HG02763 (cell line): ENCODE results near the gene MPZL3.

Source experiments
- ATAC-seq: cut with Tn5 transposase; IDR thresholded peaks from one replicate; pipeline ENCODE4 v1.9.1; 2021; ENCODE audit warnings: mild to moderate bottlenecking, moderate library complexity; ENCODE audit not compliant: unreplicated experiment

Gene MPZL3

GRCh38 chr11:118264569-118265465 is 12.7 kb upstream of the MPZL3 start:
- ATAC-seq: no peak

- no peak for ATAC-seq
Measured at GRCh38 chr11:118263695-118264568, 11.8 kb upstream of the MPZL3 start, which contains the start of gene MPZL2. MPZL2 (minus strand) TSS chr11:118264297; CDS start chr11:118264153, 144 bp downstream.

GRCh38 chr11:118263112-118263511 is 10.9 kb upstream of the MPZL3 start:
- no peak for ATAC-seq

- ATAC-seq: no peak
Measured at GRCh38 chr11:118260353-118260752, 8.2 kb upstream of the MPZL3 start.

GRCh38 chr11:118259138-118259537 is 7.0 kb upstream of the MPZL3 start:
- no peak for ATAC-seq

- ATAC-seq: no peak
Measured at GRCh38 chr11:118258410-118258809, 6.2 kb upstream of the MPZL3 start.

- ATAC-seq: no peak
Measured at GRCh38 chr11:118252688-118253087, 523 bp upstream of the MPZL3 start.

GRCh38 chr11:118247041-118247440 is 5.1 kb downstream of the MPZL3 start:
- no peak for ATAC-seq

- ATAC-seq: no peak
Measured at GRCh38 chr11:118245936-118246562, 6.1 kb downstream of the MPZL3 start.

- ATAC-seq: no peak
Measured at GRCh38 chr11:118243993-118244762, 8.0 kb downstream of the MPZL3 start.

GRCh38 chr11:118243161-118243560 is 9.0 kb downstream of the MPZL3 start:
- no peak for ATAC-seq

- ATAC-seq: no peak
Measured at GRCh38 chr11:118241764-118242098, 10.4 kb downstream of the MPZL3 start.

- ATAC-seq: peak; percentile 90
Measured at GRCh38 chr11:118240999-118241763, 11.0 kb downstream of the MPZL3 start.

GRCh38 chr11:118239509-118240205 is 12.5 kb downstream of the MPZL3 start:
- no peak for ATAC-seq

GRCh38 chr11:118238929-118239328 is 13.2 kb downstream of the MPZL3 start:
- ATAC-seq: no peak

GRCh38 chr11:118238421-118238820 is 13.7 kb downstream of the MPZL3 start:
- no peak for ATAC-seq

GRCh38 chr11:118236170-118236569 is 16.0 kb downstream of the MPZL3 start:
- no peak for ATAC-seq

GRCh38 chr11:118234833-118235232 is 17.3 kb downstream of the MPZL3 start:
- ATAC-seq: no peak

- ATAC-seq: no peak
Measured at GRCh38 chr11:118233850-118234249, 18.3 kb downstream of the MPZL3 start.
